Fibroblast of the aortic adventitia (primary cell): ENCODE measurements around the gene MYO1C. TPM values are rescaled to one million over a fixed set of nuclear protein-coding genes. Genes with fewer than 3 reads are reported as not detected.
"Not testable (repeated sequence)": the region's sequence is repeated elsewhere in the genome, so short reads cannot be mapped to it uniquely, and the experiment has no call there.

ENCODE experiments used
- DNase-seq: peaks from one replicate; pipeline ENCODE4 v3.0.0-alpha.2; 2010; ENCODE audit warnings: low read depth
- H3K4me3 ChIP-seq: 2 replicates; pipeline ENCODE4 v1.5.1; 2011; ENCODE audit warnings: low read depth, mild to moderate bottlenecking, control low read depth, low read length, moderate library complexity
- total RNA-seq: library from RNA; depleted of rRNA; stranded (reverse); fragments of >200 nt; gene quantifications from 2 replicates; pipeline ENCODE4 v1.2.3, GENCODE V29; 2012; ENCODE audit warnings: low replicate concordance
- TF ChIP-seq, protein P1 (sequence below): IDR thresholded peaks from 2 replicates; pipeline ENCODE4 v1.5.1; 2011; ENCODE audit warnings: mild to moderate bottlenecking, low read length, control low read depth, inconsistent platforms; ENCODE audit not compliant: insufficient read depth

MYO1C gene
- total RNA-seq, 1 donor, result 139 TPM

DNA sequence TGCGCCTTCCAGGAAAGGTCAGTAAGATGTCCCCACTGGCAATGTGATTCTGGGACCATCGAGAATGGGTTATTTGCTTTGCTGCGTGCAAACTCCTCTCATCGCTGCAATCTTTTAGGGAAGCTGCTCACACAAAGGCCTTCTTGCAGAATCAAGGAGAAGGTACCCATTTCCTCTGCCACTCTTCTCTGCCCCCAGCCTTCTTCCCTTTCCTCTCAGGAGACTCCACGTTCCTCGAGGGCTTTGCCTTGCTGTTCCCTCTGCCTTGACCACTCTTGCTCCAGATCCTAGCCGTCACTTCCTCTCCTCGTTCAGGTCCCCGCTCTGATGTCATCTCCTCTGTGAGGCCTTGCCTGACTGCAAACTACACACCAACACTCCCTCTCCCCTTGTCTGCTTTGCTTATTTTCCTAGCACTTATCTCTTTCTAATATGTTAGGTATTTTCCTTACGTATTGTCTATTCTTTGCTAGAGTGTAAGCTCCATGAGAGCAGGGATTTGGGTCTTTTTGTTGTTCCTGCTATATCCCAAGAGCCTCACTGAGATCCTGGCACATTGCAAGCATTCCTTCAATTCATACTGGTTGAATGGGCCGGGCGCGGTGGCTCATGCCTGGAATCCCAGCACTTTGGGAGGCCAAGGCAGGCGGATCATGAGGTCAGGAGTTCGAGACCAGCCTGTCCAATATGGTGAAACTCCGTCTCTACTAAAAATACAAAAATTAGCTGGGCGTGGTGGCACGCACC is 31.1 kb downstream of the MYO1C start:
- TF ChIP-seq, protein P1, sequence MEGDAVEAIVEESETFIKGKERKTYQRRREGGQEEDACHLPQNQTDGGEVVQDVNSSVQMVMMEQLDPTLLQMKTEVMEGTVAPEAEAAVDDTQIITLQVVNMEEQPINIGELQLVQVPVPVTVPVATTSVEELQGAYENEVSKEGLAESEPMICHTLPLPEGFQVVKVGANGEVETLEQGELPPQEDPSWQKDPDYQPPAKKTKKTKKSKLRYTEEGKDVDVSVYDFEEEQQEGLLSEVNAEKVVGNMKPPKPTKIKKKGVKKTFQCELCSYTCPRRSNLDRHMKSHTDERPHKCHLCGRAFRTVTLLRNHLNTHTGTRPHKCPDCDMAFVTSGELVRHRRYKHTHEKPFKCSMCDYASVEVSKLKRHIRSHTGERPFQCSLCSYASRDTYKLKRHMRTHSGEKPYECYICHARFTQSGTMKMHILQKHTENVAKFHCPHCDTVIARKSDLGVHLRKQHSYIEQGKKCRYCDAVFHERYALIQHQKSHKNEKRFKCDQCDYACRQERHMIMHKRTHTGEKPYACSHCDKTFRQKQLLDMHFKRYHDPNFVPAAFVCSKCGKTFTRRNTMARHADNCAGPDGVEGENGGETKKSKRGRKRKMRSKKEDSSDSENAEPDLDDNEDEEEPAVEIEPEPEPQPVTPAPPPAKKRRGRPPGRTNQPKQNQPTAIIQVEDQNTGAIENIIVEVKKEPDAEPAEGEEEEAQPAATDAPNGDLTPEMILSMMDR, result no peak
- no peak overlapping the region for H3K4me3 ChIP-seq
- DNase-seq, result no peak

DNA sequence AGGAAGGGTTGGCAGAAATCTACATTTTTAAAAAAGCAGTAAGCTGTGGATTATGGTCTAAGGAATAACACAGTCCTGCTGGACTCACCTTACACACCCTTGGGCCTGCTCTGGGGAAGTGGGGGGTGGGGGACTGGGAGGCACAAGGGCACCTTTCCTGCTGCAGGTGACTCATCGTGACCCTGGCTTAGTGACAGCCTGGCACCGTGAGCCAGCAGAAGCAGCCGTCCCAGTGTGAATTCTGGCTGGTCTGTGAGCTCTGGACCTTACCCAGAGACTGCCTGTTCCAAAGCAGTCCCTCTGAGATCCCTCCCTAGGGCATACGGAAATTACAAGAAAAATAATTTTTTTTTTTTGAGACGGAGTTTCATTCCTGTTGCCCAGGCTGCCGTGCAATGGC is 32.3 kb downstream of the MYO1C start:
- H3K4me3 ChIP-seq, result no peak overlapping the region
- TF ChIP-seq, protein P1, result no peak
- DNase-seq, result peak; percentile 33

DNA sequence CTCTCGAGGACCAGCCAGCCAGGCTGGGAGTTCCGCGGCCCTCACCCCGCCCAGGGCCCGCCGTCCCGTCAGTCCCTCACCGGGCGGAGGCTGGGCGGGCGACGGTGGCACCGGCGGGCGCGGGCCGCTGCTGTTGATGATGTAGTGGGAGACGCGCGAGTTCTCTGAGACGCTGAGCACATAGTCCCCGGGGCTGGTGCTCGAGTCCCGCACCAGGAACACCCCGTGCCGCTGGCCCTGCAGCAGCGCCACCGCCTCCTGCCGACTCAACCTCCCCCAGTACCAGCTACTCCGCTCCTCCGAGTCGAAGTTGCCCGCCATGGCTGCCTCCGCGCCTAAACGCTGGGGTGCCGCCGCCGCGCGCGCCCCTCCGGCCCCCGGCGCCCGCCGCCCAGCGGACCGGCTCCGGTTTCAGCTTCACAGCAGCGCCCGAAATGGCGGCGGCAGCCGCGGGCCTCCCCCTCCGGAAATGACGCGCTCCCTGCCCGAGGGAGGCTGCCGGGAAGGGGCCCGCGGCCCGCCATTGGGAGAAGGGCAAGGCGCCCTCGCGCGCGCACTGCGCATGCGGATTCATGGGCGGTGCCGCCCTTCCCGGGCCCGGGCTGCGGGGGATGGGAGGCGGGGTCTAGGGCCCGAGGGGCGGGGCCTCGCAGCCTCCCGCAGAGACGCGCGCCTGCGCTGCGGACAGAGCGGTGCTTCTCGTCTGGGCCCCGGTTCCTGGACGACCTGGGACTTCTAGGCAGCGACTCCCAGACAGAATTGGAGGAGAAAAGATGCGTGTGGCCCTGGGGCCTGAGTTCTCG is 36.5 kb downstream of the MYO1C start, which contains the start of gene CRK:
Gene CRK (minus strand): TSS at position 436 of the 803 bp plus-strand sequence. CDS start 115 bp downstream, at position 321.
- TF ChIP-seq, protein P1, result no peak
- peak; percentile 93 for DNase-seq
- peak within 1 kb of the TSS; percentile 94 for H3K4me3 ChIP-seq

DNA sequence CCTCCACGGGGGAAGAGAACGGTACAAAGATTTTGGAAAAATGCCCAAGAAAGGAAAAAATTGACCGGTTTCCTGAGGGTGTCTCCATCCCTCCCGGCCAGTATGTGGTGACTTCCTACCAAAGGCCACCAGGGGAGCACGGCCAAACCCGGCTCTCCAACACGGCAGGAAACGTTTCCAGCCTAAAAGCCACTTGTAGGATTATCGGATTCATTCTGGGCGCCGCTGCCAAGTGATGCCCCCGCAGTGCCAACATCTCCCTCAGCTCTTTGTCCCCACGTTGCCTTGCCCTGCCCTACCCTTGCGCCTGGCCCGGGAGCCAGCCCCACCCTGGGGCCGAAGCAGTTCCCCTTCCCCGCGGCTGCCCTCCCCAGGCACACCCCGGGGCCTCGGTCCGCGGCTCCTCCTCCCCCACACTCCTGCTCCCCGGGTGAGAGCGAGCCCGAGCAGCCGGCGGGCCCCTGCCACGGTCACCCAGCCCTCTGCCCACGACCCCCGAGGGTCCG is 37.1 kb downstream of the MYO1C start:
- TF ChIP-seq, protein P1, result peak; percentile 79
- peak overlapping the region; percentile 94 for H3K4me3 ChIP-seq
- DNase-seq, result peak; percentile 68

DNA sequence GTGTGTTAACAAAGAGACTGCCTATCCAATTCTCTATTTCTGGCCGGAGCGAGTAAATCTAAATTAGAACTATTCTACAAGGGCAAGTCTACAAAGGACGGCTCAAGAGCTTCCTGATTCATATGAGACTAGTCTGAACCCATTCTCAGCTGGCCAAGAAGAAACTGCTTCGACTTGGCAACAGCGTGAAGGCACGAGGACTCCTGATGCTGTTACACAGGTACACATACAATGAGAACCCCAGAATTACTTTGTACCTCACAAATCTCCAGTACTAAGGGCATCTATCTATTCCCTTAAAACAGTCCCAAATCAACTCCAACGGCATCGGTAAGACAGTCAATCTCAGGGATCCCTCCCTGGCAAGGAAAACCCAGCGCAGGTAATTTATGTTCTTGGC is 37.9 kb downstream of the MYO1C start:
- TF ChIP-seq, protein P1, result no peak
- DNase-seq, result no peak

DNA sequence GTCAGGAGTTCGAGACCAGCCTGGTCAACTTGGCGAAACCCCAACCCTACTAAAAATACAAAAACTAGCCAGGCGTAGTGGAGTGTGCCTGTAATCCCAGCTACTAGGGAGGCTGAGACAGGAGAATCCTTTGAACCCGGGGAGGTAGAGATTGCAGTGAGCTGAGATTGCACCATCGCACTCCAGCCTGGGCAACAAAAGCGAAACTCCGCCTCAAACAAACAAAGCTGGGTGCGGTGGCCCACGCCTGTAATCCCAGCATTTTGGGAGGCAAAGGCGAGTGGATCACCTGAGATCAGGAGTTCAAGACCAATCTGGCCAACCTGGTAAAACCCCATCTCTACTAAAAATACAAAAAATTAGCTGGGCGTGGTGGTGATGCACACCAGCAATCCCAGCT is 38.8 kb downstream of the MYO1C start:
- DNase-seq, H3K4me3 ChIP-seq: not testable (repeated sequence)

More for the DNA sequence above, 37.9 kb downstream of the MYO1C start:
- H3K4me3 ChIP-seq, result peak overlapping the region; percentile 94

DNA sequence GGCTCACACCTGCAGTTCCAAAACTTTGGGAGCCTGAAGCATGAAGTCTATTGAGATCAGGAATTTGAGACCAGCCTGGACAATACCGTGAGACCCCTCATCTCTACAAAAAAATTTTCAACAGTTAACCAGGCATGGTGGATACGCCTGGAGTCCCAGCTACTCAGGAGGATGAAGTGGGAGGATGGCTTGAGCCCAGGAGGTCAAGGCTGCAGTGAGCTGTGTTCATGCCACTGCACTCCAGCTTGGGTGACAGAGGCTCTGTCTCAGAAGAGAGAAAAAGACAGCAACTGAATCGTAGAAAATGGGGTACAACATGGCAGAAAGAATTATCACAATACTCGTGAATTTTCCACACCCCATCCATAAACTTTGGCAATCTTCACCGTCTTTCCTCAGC is 39.6 kb downstream of the MYO1C start:
- no peak for DNase-seq
- H3K4me3 ChIP-seq, result no peak overlapping the region
- TF ChIP-seq, protein P1, result no peak

DNA sequence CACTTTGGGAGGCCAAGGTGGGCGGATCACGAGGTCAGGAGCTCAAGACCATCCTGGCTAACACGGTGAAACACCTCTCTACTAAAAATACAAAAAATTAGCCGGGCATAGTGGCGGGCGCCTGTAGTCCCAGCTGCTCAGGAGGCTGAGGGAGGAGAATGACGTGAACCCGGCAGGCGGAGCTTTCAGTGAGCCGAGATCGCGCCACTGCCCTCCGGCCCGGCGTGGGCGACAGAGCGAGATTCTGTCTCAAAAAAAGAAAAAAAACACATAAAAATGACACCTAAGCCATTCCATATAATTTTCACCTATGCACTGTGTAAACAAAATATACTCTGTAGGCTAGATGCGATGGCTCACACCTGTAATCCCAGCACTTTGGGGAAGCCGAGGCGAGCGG is 42.2 kb downstream of the MYO1C start:
- DNase-seq, H3K4me3 ChIP-seq: not testable (repeated sequence)
